NCI-H2171 (cell line): Measurements from ENCODE around the gene TTC28.
A peak's percentile ranks its signal among the peaks of the same experiment; 100 is the strongest.
"Not testable (repeated sequence)": the region's sequence is repeated elsewhere in the genome, so short reads cannot be mapped to it uniquely, and the experiment has no call there.

Experiments
- DNase-seq: peaks from one replicate; lab custom pipeline; 2025; lab: John Stamatoyannopoulos, UW

The TTC28 gene

DNA sequence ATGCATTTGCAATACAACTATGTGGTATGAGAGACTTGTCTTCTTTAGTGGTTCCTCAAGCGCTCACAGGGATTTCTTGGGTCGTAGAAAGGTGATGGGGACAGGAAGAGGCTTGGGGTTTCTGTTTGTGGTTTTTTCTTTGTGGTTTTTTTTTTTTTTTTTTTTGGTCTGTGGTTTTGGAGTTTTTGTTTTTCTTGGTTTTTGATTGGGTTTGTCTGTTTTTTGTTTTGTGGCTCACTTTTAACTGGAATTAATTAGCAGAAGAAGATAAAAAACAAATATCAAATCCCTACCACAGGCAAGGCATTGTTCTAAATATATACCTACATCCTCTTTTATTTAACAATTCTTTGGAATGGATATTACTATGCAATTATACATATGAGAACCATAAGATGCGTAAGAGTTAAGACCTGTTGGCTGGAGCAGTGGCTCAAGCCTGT, 5.5 kb downstream of the TTC28 start:
- DNase-seq, result no peak

DNA sequence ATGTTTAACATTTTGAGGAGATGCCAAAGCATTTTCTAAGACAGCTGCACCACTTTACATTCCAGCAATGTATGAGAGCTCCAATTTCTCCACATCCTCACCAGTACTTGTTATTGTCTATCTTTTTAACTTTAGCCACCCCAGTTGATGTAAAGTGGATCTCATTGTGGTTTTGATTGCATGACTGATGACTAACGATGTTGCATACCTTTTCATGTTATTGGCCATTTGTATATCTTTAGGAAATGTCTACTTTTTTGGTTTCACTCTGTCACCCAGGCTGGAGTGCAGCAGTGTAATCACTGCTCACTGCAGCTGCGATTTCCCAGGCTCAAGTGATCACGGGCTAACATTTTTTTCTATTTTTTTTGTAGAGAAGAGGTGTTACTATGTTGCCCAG, 8.9 kb downstream of the TTC28 start:
- no peak for DNase-seq

DNA sequence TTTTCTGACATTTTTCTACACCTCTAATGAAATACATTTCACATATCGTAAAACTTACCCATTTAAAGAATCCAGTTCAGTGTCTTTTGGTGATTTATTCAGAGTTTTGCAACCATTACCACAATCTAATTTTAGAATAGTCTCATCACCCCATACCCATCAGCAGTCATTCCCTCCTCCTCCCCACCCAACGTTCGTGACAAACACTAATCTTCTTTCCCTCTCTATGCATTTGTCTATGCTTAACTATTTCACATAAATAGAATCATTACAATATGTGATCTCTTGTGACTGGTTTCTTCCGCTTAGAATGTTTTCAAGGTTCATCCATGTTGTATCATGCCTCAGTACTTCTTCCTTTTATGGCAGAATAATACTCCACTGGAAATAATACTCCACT, 9.5 kb downstream of the TTC28 start:
- DNase-seq, result no peak

DNA sequence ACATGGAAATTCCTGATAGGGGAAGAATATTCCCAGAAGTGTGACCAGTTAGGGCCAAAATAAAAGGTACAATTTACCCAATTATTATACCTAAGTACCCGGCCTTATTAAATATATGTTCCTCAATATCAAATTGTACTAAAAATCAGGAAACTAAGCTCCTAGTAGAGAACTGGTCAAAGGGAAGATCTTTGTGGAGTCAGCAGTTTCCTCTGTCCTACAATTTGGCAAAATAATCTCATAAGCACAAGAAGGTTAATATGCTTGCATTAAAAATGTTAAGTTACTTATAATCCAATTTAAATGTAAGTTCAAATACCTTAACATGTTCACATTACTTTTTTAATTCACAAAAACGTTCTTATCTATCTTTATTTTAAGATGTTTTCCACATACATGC, 10.3 kb downstream of the TTC28 start:
- no peak for DNase-seq

DNA sequence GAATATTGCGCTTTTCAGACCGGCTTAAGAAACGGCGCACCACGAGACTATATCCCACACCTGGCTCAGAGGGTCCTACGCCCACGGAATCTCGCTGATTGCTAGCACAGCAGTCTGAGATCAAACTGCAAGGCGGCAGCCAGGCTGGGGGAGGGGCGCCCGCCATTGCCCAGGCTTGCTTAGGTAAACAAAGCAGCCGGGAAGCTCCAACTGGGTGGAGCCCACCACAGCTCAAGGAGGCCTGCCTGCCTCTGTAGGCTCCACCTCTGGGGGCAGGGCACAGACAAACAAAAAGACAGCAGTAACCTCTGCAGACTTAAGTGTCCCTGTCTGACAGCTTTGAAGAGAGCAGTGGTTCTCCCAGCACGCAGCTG, 16.1 kb downstream of the TTC28 start:
- not testable (repeated sequence) for DNase-seq

DNA sequence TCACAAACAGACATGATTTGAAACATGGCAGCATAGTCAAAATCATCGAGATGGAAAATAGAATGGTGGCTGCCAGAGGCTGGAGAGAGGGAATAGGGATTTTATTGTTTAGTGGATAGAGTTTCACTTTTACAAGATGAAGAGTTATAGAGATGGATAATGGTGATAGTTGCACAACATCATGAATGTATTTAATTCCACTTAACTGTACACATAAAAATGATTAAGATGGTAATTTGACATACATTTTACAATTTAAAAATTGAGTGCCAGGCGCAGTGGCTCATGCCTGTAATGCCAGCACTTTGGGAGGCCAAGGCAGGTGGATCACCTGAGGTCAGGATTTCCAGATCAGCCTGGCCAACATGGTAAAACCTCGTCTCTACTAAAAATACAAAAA, 21.2 kb downstream of the TTC28 start:
- no peak for DNase-seq

DNA sequence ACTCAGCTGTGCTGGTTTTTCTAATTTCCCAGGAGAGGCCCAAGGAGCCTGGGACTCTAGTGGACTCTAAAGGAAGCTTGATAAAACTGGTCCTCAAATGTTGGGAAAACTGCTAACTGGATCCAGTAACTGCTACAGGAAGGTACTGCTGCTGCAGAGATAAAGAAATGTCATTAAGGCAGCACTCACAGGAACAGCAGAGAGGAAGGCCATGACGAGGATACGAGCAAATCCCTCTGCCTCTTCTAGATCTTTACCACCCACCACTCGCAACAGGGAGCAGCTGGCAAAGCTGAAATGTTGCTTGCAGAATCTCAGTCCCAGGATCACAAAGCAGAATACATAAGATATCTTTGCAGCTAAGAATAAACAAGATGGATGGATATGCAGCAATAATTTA, 23.5 kb downstream of the TTC28 start:
- no peak for DNase-seq

DNA sequence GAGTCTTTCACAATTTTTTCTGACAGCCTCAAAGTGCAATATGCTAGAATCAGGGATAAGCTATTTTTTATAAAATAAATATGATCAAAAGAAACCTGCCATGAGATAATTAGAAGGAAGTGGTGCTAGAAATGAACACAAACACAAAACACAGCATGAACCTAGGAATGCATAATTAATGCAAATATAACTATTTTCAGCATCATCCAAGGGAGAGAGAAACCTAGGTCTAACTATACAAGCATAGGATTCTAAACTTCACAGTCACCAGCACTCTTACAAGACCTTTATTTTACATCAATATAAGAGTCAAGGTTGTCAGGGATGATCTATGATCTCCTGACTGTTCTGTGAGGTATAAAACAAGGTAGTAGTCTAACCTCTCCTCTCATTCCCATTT, 29.2 kb downstream of the TTC28 start:
- DNase-seq, result no peak

DNA sequence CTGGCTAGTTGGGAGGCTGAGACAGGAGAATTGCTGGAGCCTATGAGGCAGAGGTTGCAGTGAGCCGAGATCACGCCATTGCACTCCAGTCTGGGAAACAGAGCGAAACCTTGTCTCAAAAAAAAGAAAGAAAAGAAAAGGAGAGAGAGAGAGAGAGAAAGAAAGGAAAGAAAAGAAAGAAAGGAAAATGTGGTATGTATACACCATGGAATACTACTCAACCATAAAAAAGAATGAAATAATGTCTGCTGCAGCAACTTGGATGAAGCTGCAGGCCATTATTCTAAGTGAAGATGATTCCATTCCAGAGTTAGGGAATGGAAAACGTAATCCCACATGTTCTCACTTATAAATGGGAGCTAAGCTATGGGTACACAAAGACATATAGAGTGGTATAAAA, 30.8 kb downstream of the TTC28 start:
- DNase-seq, result no peak

DNA sequence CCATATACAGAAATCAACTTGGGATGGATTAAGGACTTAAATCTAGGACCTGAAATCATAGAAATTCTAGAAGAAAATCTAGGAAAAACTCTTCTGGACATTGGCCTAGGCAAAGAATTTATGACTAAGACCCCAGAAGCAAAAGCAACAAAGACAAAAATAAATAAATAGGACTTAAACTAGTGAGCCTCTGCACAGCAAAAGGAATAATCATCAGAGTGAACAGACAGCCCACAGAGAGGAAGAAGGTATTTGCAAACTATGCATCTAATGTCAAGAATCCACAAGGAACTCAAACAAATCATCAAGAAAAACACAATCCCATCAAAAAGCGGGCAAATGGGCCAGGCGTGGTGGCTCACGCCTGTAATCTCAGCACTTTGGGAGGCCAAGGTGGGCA, 32.4 kb downstream of the TTC28 start:
- DNase-seq, result no peak

DNA sequence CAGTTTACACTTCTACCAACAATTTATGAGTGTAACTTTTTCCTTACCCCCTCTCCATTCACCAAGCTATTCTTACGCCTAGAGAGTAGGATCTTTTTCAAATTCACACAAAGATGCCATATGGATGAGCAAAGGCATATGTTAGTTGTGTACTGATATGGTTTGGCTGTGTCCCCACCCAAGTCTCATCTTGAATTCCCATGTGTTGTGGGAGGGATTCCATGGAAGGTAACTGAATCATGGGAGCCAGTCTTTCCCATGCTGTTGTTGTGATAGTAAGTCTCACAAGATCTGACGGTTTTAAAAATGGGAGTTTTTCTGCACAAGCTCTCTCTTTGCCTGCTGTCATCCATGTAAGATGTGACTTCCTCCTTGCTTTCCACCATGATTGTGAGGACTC, 40.3 kb downstream of the TTC28 start:
- peak; percentile 39 for DNase-seq

DNA sequence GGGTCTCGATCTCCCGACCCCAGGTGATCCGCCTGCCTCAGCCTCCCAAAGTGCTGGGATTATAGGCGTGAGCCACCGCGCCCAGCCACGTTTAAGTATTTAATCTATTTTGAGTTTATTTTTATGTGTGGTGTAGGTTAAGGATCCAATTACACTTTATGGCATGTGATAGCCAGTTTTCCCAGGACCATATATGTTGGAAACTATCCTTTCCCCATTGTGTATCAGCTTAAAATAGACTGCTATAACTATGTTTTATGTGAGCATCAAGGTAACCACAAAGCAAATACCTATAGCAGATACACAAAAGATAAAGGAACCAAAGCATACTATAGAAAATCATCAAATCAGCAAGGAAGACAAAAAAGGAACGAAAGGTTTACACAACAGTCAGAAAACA, 42.4 kb downstream of the TTC28 start:
- DNase-seq, result no peak

DNA sequence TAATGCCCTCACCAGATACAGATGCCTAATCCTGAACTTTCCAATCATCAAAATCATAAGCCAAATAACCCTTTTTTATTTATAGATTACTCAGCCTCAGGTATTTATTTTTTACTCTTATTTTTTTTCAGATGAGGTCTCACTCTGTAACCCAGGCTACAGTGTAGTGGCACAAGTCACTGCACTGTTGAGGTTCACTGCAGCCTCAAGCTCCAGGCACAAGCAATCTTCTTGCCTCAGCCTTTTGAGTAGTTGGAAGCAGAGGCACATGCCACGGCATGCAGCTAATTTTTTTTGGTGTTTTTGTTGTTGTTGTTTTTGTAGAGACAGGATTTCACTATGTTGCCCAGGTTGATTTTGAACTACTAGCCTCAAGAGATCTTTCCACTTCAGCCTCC, 49.5 kb downstream of the TTC28 start:
- no peak for DNase-seq

DNA sequence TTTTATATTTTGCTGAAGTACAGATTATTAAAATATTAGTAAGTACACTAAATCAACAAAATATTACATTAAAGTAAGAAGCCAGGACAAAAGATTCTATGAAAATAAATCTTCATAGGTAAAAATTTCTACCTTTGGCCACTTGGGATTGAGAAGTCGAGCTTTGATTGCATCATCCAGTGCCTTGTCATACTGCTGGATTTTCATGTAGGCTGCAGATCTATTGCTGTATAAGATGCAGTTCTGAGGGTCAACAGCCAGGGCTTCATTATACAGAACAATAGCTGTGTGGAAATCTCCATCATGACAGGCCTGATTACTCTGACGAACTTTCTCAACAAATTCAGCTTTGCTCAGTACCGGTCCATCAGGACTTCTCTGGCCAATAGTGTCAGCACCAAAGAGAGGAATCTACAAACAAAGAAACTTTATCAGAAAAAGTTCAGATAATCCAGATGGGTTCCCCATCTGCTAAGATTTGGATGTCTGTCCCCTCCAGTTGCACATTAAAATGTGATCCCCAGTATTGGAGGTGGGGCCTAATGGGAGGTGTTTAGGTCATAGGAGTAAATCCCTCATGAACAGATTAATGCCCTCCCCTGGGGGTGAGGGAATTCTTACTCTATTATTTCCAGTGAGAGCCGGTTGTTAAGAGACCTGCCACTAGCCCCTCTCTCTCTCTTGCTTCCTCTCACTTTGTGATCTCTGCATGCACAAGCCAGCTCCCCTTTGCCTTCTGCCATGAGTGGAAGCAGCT, 50.0 kb downstream of the TTC28 start:
- no peak for DNase-seq

DNA sequence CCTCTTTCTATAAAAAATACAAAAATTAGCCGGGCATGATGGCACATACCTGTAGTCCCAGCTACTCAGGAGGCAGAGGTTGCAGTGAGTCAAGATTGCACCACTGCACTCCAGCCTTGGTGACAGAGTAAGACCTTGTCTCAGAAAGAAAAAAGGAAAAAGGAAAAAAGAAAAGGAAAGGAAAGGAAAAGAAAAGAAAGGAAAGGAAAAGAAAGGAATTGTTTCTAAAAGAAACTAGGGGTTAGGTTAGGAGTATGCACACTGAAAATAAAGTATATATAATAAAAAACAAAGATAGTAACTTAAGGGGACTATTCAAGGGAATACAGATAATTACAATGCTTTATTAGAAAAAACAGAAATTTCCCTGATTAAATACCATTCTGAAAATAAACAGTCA, 50.9 kb downstream of the TTC28 start:
- no peak for DNase-seq

DNA sequence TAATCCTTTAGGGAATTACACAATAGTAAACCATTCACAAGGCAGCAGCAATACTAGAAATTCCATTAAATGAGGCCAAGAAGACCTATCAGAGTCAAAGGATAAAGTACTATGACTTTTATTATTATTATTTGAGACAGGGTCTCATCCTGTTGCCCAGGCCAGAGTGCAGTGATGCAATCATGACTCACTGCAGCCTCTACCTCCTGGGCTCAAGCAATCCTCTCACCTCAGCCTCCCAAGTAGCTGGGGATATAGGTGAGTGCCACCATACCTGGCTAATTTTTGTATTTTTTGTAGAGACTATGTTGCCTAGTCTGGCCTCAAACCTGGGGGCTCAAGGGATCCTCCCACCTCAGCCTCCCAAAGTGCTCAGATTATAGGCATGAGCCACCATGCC, 51.8 kb downstream of the TTC28 start:
- no peak for DNase-seq

DNA sequence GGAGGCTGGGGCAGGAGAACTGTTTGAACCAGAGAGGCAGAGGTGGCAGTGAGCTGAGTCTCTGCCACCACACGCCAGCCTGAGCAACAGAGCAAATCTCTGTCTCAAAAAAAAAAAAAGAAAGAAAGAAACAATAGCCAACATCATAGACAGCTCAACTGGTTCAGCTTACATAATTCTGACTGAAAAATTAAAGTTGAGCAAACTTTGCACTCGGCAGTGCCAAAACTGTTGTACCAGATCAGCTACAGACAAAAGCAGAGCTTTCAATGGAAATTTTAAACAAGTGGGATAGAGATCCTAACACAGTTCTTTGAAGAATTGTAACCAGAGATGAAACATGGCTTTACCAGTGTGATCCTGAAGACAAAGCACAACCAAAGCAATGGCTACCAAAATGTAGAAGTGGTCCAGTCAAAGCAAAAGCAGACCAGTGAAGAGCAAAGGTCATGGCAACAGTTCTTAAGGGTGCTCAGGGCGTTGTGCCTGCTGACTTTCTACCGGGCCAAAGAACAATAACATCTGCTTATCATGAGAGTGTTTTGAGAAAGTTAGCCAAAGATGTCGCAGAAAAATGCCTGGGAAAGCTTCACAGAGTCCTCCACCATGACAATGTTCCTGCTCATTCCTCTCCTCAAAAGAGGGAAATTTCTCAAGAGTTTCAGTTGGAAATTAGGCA, 59.3 kb downstream of the TTC28 start:
- no peak for DNase-seq

DNA sequence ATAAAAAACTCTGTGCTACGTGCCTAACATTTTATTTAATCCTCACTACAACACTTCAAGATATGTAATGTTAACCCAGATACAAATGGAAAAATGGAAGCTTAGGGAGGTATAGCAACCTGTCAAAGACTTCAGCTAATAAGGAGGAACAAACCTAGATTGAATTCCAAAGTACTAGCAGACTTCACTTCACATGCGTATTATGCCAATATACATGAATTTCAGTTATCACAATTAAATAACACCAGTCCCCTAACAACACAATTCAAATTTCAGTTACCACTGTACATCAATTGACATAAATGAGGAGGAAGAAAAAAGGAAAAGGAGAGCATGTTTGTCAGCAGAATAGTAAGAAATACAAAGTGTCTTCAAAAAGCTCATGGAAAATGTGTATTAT, 60.4 kb downstream of the TTC28 start:
- DNase-seq, result no peak

DNA sequence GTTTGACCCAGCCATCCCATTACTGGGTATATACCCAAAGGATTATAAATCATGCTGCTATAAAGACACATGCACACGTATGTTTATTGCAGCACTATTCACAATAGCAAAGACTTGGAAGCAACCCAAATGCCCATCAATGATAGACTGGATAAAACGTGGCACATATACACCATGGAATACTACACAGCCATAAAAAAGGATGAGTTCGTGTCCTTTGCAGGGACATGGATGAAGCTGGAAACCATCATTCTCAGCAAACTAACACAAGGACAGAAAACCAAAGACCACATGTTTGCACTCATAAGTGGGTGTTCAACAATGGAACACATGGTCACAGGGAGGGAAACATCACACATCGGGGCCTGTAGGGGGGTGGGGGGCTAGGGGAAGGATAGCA, 64.2 kb downstream of the TTC28 start:
- not testable (repeated sequence) for DNase-seq

DNA sequence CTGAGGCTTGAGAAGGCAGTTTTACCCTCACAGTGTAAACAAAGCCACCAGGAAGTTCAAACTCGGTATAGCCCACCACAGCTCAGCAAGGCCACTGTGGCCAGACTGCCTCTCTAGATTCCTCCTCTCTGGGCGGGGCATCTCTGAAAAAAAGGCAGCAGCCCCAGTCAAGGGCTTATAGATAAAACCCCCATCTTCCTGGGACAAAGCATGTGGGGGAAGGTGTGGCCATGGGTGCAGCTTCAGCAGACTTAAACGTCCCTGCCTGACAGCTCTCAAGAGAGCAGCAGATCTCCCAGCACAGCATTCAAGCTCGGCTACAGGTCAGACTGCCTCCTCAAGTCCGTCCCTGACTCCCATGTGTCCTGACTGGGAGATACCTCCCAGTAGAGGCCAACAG, 69.7 kb downstream of the TTC28 start:
- no peak for DNase-seq

DNA sequence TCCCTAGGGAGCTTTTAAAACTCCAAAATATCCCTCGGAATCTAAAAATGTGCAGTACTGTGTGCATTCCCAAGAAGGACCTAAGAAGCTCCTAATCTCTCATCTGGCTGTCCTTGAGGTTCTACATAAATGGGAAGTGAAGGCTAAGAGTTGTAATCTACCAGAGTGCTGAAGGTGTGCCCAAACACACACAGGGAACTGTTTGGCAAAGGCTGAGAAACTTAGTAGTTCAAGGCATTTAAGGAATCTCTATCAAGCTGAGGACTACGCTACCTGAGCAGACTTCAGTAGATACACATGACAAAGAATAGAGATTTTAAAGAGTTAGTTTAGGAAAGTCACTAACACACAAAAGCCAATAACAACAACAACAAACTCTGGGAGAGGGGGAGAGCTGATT, 71.1 kb downstream of the TTC28 start:
- DNase-seq, result no peak

DNA sequence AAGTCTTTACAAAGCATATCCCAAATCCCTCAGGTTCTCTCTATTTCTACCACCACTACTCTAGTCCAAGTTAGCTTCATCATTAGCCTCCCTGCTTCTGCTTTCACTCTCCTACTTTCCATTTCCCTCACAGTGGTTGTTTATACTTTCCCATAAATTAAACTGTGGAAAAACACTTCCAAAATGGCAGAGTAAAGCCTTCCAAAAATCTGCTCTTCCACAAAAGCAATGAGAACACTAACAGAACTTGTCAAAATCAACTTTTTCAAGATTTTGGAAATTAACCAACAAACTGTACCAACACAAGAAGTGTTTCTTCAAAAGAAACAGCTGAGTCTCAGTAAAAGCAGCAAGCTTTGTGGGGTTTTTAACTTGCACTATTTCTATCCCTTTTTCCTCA, 71.8 kb downstream of the TTC28 start:
- DNase-seq, result no peak

DNA sequence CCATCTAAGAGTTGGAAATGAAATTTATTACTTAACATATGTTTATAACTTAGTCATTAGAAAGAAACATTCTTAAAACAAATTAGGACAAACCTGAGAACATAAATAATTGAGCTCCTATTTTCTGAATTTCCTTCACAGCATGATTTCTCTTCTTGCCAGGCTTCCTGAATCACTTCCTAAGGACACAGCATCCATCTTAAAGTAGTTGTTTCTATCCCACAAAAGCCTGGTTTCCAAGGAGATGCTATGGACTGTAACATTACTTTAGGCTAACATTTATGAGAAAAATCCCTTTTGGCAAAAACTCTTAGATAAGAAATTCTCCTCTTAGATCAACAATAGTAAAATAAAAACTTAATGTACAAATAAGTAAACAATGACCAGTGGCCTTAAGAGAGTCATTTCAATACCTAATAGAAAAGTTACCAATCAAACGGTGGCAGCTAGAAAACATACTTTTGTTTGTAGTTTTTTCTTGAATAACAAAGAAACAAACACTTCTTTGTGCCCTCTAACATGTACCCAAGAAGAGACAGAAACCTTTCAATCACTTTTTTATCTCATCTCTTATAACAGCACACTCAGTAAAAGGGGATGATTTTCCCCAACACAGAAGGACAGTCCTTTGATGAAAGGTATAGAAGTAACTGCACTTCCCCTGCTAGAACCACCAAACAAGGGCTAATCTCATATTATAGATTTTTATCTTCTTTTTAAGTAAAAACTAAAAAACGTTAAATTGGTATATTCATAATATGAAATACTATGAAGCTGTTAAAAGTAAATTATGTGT, 74.5 kb downstream of the TTC28 start:
- no peak for DNase-seq
